Smooth muscle cell (in vitro differentiated cells): ENCODE measurements around the gene NIPAL3. TPM values are rescaled to one million over a fixed set of nuclear protein-coding genes. Genes with fewer than 3 reads are reported as not detected.

Experiments used
- DNase-seq: peaks from one replicate; lab custom pipeline; 2025; ENCODE audit not compliant: unreplicated experiment; lab: John Stamatoyannopoulos, UW
- H2AFZ ChIP-seq: fragments of 200-600 bp; sonication (generic); 2 replicates; pipeline ENCODE4 v1.6.0; 2016; ENCODE audit warnings: antibody characterized with exemption, low read depth, mild to moderate bottlenecking
- H3F3A ChIP-seq: fragments of 200-600 bp; sonication (generic); 2 replicates; pipeline ENCODE4 v1.6.0; 2017; ENCODE audit warnings: antibody characterized with exemption, low read depth
- H3K27ac ChIP-seq: fragments of 200-600 bp; sonication (generic); 2 replicates; pipeline ENCODE4 v1.5.1; 2016; ENCODE audit warnings: low read depth, mild to moderate bottlenecking
- H3K27me3 ChIP-seq: fragments of 200-600 bp; sonication (generic); 2 replicates; pipeline ENCODE4 v1.6.1; 2016; ENCODE audit warnings: low read depth, mild to moderate bottlenecking
- H3K36me3 ChIP-seq: fragments of 200-600 bp; sonication (generic); 2 replicates; pipeline ENCODE4 v1.5.1; 2016; ENCODE audit warnings: low read depth
- H3K4me1 ChIP-seq: fragments of 200-600 bp; sonication (generic); 2 replicates; pipeline ENCODE4 v1.5.1; 2016; ENCODE audit warnings: low read depth
- H3K4me2 ChIP-seq: fragments of 200-600 bp; sonication (generic); 2 replicates; pipeline ENCODE4 v1.6.0; 2016; ENCODE audit warnings: mild to moderate bottlenecking
- H3K4me3 ChIP-seq: fragments of 200-600 bp; sonication (generic); 2 replicates; pipeline ENCODE4 v1.5.1; 2016; ENCODE audit warnings: mild to moderate bottlenecking
- H3K79me2 ChIP-seq: fragments of 200-600 bp; sonication (generic); 2 replicates; pipeline ENCODE4 v1.6.0; 2016; ENCODE audit warnings: low read depth, mild to moderate bottlenecking
- H3K9ac ChIP-seq: fragments of 200-600 bp; sonication (generic); 2 replicates; pipeline ENCODE4 v1.6.0; 2016; ENCODE audit warnings: low read depth
- H3K9me3 ChIP-seq: fragments of 200-600 bp; sonication (generic); replicated peaks from 2 replicates; pipeline ENCODE4 v1.5.1; 2016; ENCODE audit warnings: low read depth
- H4K20me1 ChIP-seq: fragments of 200-600 bp; sonication (generic); 2 replicates; pipeline ENCODE4 v1.6.0; 2016; ENCODE audit warnings: low read depth
- WGBS: methylation state at CpG from one replicate; pipeline ENCODE4 v1.1.7; 2016; ENCODE audit warnings: low lambda C conversion rate; 5-methylcytosine and 5-hydroxymethylcytosine counted together
- polyA plus RNA-seq: library from polyadenylated mRNA; unstranded; fragments of >200 nt; fragmentation: Nextera tagmentation; extraction: Ambion mirVana; gene quantifications from 2 replicates; pipeline ENCODE4 v1.2.1, GENCODE V29; 2016
- total RNA-seq: library from RNA; depleted of rRNA; stranded (reverse); fragments of >200 nt; gene quantifications from 2 replicates; pipeline ENCODE4 v1.2.3, GENCODE V29; 2014
- TF ChIP-seq, protein P1 (sequence below): fragments of 200-600 bp; sonication (generic); IDR thresholded peaks from 2 replicates; pipeline ENCODE4 v1.5.1; 2017; ENCODE audit warnings: borderline replicate concordance, mild to moderate bottlenecking, antibody characterized with exemption; ENCODE audit not compliant: insufficient read depth, poor library complexity, severe bottlenecking

The NIPAL3 gene
- total and polyA plus RNA-seq, 2 experiments from 2014 or later: 9.3 to 22.5 TPM

DNA sequence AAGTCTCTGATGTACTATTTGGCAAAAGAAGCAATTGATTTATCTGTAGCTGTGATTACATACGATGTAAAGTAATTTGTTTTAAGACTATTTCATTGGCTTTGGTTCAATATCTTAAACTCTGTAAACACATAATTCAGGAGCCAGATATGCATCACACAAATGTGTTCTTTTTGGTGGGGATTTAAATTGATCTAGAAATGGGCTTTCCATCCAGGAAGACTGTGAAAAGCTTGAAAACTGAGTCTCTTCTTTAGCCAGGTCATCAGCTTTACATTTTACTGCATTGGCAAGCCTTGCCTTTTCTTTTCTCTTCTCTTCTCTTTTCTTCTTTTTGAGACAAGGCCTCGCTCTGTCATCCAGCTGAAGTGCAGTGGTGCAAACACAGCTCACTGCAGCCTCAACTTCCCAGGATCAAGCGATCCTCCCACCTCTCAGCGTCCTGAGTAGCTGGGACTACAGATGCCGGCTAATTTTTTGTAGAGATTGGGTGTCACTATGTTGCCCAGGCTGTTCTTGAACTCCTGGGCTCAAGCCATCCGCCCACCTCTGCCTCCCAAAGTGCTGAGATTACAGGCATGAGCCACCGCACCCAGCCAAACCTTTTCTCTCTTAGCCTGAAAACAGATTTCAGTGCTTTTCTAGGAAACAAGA is 88.4 kb downstream of the NIPAL3 start:
- 60% methylated on average over 7 of the region's 7 CpGs for WGBS
- Histone ChIP-seq H3K36me3 (no peaks in the 10 kb centered on the region), H3K4me2 (peak overlapping the region; percentile 91), H3K27ac (no peak overlapping the region), H3K27me3 (no peaks in the 10 kb centered on the region), H2AFZ (no peak overlapping the region), H3K79me2 (peaks cover 31% of the 10 kb centered on the region), H3K9me3 (no peaks in the 10 kb centered on the region), H3K4me1 (peaks cover 16% of the 10 kb centered on the region), H3K9ac (no peak overlapping the region), H3F3A (no peaks in the 10 kb centered on the region), H4K20me1 (peaks cover 8% of the 10 kb centered on the region), H3K4me3 (peak overlapping the region; percentile 82)
- TF ChIP-seq, protein P1, sequence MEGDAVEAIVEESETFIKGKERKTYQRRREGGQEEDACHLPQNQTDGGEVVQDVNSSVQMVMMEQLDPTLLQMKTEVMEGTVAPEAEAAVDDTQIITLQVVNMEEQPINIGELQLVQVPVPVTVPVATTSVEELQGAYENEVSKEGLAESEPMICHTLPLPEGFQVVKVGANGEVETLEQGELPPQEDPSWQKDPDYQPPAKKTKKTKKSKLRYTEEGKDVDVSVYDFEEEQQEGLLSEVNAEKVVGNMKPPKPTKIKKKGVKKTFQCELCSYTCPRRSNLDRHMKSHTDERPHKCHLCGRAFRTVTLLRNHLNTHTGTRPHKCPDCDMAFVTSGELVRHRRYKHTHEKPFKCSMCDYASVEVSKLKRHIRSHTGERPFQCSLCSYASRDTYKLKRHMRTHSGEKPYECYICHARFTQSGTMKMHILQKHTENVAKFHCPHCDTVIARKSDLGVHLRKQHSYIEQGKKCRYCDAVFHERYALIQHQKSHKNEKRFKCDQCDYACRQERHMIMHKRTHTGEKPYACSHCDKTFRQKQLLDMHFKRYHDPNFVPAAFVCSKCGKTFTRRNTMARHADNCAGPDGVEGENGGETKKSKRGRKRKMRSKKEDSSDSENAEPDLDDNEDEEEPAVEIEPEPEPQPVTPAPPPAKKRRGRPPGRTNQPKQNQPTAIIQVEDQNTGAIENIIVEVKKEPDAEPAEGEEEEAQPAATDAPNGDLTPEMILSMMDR: no peak
- no peak for DNase-seq

DNA sequence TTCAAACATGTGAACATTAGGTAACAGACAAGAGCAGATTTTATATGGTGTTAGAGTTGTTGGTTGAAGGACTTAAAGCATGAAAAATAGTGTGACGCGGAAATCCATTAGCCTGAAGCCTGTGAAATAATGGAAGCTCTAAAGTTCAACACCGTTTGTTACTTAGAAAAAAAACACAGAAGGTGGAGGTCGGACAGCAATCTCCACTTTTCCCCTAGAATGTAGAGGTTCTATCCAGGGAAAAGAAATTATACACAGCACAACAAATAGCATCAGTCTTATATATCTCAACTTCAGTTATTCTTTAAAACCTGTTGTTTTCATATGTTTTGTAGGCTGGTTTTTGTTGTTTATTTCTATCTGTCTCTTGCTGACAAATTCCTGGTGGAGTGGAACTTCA is 89.0 kb downstream of the NIPAL3 start:
- H2AFZ ChIP-seq: no peak overlapping the region

DNA sequence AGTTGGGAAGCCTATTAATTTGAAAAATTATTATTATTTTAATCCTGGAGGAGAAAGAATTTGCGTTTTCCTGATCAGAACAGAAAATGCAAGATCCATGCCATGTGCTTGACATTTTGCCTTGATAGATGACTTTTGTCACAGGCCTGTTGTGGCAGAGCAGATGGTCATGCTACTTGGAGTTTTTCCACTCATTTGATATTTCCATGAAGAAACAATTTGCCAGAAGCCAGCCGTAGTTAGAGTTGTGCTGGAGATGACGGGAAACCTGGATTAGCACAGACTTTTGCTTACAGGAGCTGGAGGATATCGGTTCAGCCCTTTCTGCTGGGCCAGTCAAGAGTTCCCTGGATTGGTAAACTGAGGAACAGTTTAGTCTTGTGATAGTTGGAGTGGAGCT is 90.2 kb downstream of the NIPAL3 start:
- WGBS: 61% methylated on average over 4 of the region's 4 CpGs
- TF ChIP-seq, protein P1: no peak
- H3K4me2 ChIP-seq: no peak overlapping the region
- H3K27ac ChIP-seq: no peak overlapping the region
- H3K36me3 ChIP-seq: no peaks in the 10 kb centered on the region
- H3K27me3 ChIP-seq: no peaks in the 10 kb centered on the region
- no peak overlapping the region for H2AFZ ChIP-seq
- H3K9me3 ChIP-seq: no peaks in the 10 kb centered on the region
- H3F3A ChIP-seq: no peaks in the 10 kb centered on the region
- no peak overlapping the region for H3K9ac ChIP-seq
- no peak for DNase-seq
- no peak overlapping the region for H3K4me3 ChIP-seq
- peaks cover 16% of the 10 kb centered on the region for H3K4me1 ChIP-seq
- H4K20me1 ChIP-seq: peaks cover 15% of the 10 kb centered on the region
- H3K79me2 ChIP-seq: peaks cover 31% of the 10 kb centered on the region

More for the DNA sequence above, 89.0 kb downstream of the NIPAL3 start:
- Histone ChIP-seq H3K36me3 (no peaks in the 10 kb centered on the region), H3K4me3 (no peak overlapping the region), H3K79me2 (peaks cover 31% of the 10 kb centered on the region), H4K20me1 (peaks cover 8% of the 10 kb centered on the region), H3K9ac (no peak overlapping the region), H3K4me1 (peaks cover 16% of the 10 kb centered on the region), H3F3A (no peaks in the 10 kb centered on the region), H3K27ac (no peak overlapping the region), H3K4me2 (peak overlapping the region; percentile 91), H3K27me3 (no peaks in the 10 kb centered on the region), H3K9me3 (no peaks in the 10 kb centered on the region)
- TF ChIP-seq, protein P1: no peak
- WGBS: 85% methylated on average over 4 of the region's 4 CpGs
- DNase-seq: no peak

DNA sequence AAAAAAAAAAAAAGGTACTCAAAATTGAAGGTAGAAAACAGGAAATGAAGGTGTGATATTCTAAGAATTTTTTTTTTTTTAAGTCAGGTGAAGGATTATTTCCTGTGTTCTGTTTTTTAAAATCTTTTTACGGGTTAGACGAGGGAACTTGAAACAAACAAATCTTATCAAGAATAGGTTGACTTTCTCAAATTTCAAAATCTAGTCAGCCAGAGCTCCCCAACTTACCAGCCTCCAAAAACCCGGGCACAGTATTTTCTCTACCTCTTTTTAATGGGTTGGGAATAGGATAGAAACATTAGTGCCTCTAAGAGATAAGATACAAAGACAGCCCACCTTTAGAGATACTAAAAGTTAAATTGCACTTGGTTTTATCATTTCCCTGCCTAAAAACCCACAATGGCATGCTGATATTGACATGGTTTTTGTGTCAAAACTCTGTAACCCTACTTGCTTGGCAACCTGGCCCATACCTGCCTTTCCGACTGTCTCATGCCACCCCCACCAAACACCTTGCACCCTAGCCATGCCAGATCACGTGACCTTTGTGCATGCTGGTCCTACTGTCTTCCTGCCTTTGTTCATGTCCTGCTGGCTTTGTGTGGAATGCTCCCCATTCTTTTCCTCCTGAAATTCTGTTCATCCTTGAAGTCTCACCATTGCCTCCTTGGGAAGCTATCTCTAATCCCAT is 91.2 kb downstream of the NIPAL3 start:
- 91% methylated on average over 5 of the region's 5 CpGs for WGBS
- H3K4me3 ChIP-seq: no peak overlapping the region
- H3F3A ChIP-seq: no peaks in the 10 kb centered on the region
- H3K4me1 ChIP-seq: peaks cover 16% of the 10 kb centered on the region
- H3K9me3 ChIP-seq: no peaks in the 10 kb centered on the region
- H4K20me1 ChIP-seq: peaks cover 22% of the 10 kb centered on the region
- TF ChIP-seq, protein P1: no peak
- DNase-seq: no peak
- H3K36me3 ChIP-seq: no peaks in the 10 kb centered on the region
- no peak overlapping the region for H3K4me2 ChIP-seq
- H3K27me3 ChIP-seq: no peaks in the 10 kb centered on the region
- peaks cover 31% of the 10 kb centered on the region for H3K79me2 ChIP-seq
- no peak overlapping the region for H2AFZ ChIP-seq
- H3K9ac ChIP-seq: no peak overlapping the region
- H3K27ac ChIP-seq: no peak overlapping the region
